ENCODE data around the gene TTLL5.
"Not testable (repeated sequence)": the region's sequence is repeated elsewhere in the genome, so short reads cannot be mapped to it uniquely, and the experiment has no call there.

DNA sequence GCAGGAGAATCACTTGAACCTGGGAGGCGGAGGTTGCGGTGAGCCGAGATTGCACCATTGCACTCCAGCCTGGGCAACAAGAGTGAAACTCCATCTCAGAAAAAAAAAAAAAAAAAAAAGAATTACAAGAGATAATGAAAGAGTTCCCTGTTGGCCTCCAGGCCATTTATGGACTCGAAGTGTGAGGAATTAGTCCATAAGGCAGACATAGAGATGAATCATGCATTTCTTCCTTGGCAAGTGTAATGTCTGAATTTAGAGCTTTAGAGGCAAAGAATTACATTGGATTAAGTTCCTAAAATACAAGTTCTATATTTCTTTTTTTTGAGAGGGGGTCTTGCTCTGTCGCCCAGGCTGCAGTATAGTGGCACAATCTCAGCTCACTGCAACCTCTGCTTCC is 185.6 kb downstream of the TTLL5 start:
- not testable (repeated sequence) for TF ChIP-seq POLR2AphosphoS5, GABPA (IDR thresholded peaks at IDR 0.05; ENCODE audit: low read depth)
